K562 (cell line): ENCODE results near the gene CMTM1. TPM values are rescaled to one million over a fixed set of nuclear protein-coding genes. Genes with fewer than 3 reads are reported as not detected.

Experiments used
- ARID3A ChIP-seq: IDR thresholded peaks from 2 replicates; pipeline ENCODE4 v1.6.1; 2012; ENCODE audit warnings: low read depth, low read length, improper control_type of control experiment, borderline replicate concordance
- BACH1 ChIP-seq: fragments of 200-800 bp; sonication (Bioruptor generic); IDR thresholded peaks from 2 replicates; pipeline ENCODE4 v1.6.1; 2016; ENCODE audit warnings: missing genetic modification characterization, missing compliant biosample characterization
- BCOR ChIP-seq: fragments of 450-650 bp; IDR thresholded peaks from 2 replicates; pipeline ENCODE4 v1.6.1; 2016
- CHD1 ChIP-seq: fragments of 200-600 bp; sonication (generic); IDR thresholded peaks from one replicate; pipeline ENCODE4 v1.6.1; 2012; ENCODE audit warnings: mild to moderate bottlenecking, moderate library complexity, low read length, inconsistent platforms
- EZH2 ChIP-seq: IDR thresholded peaks from 2 replicates; pipeline ENCODE4 v1.6.1; 2012; ENCODE audit warnings: low read depth, mild to moderate bottlenecking, inconsistent platforms, low read length, borderline replicate concordance
- FOXA3 ChIP-seq, 2 experiments: fragments of 450-650 bp in 1 of 2; sonication (generic) in 1 of 2; formaldehyde crosslinking; IDR thresholded peaks in 1 of 2; conservative IDR thresholded peaks in 1 of 2; 2 replicates each; pipeline versions ENCODE4 v1.4.0 to v1.8.0; 2020 to 2022; ENCODE audit warnings: mild to moderate bottlenecking in 2 of 2, missing genetic modification reagents in 1 of 2
- HES1 ChIP-seq: fragments of 450-650 bp; IDR thresholded peaks from 2 replicates; pipeline ENCODE4 v1.6.1; 2016; ENCODE audit warnings: low read depth, mild to moderate bottlenecking, moderate library complexity
- MGA ChIP-seq: fragments of 450-650 bp; IDR thresholded peaks from 2 replicates; pipeline ENCODE4 v1.6.1; 2016; ENCODE audit warnings: mild to moderate bottlenecking, moderate library complexity
- TEAD1 ChIP-seq, 2 experiments: fragments of 450-650 bp in 1 of 2; sonication (generic) in 1 of 2; formaldehyde crosslinking; IDR thresholded peaks; 2 replicates each; pipeline versions ENCODE4 v1.4.0 to v1.8.0; 2020 to 2022; ENCODE audit warnings: mild to moderate bottlenecking in 2 of 2, missing genetic modification reagents in 1 of 2
- ZNF408 ChIP-seq: fragments of 250-450 bp; sonication (Bioruptor Pico); IDR thresholded peaks from 2 replicates; pipeline ENCODE4 v1.4.0; 2020; ENCODE audit warnings: low read depth, mild to moderate bottlenecking, moderate library complexity
- polyA plus RNA-seq, 8 experiments: library from polyadenylated mRNA; depleted of rRNA in 4 of 8; stranded (reverse) in 5 of 8; unstranded in 3 of 8; fragments of >200 nt; fragmentation: Nextera tagmentation in 2 of 8; fragmentation: Illumina TruSeq in 1 of 8; extraction: Ambion mirVana in 2 of 8; extraction: Trizol in 1 of 8; gene quantifications; 2 replicates each; pipeline versions ENCODE4 v1.2.1 to v1.2.3, GENCODE V29; 2011 to 2014; ENCODE audit warnings: inconsistent platforms in 1 of 8, missing spikeins in 1 of 8
- total RNA-seq, 7 experiments: library from RNA; depleted of rRNA in 6 of 7; stranded (reverse); fragments of >200 nt in 6 of 7; fragmentation: Illumina TruSeq in 2 of 7; extraction: Trizol in 2 of 7; gene quantifications; 2 replicates each; pipeline versions ENCODE4 v1.2.1 to v1.2.3, GENCODE V29; 2011 to 2021; ENCODE audit warnings: low replicate concordance in 1 of 7

Gene CMTM1
- total and polyA plus RNA-seq, 9 of the 15 experiments (the other 6 are each of a cell fraction or from before 2014, with no cell fraction given): 0.25 to 2.6 (median 1.1) TPM; not detected in 2

- TF ChIP-seq MGA (peak; percentile 41), EZH2 (no peak), ZNF408 (CRISPR knock-in tag) (no peak), TEAD1 (CRISPR knock-in tag; IDR thresholded peaks at IDR 0.05) (peak in 1 of 2 experiments; percentile 32; a peak in 1 of 4 replicates), HES1 (peak; percentile 80), BACH1 (tag) (peak; percentile 58; the same call in 1 of the 2 replicates), CHD1 (no peak), FOXA3 (CRISPR knock-in tag; conservative IDR thresholded peaks at IDR 0.05 in 1 of 2, IDR thresholded peaks at IDR 0.05 in 1 of 2) (peak; percentile 90 to 96), BCOR (0 out of 2 replicates have a peak, but pooled peaks have one; percentile 6), ARID3A (no peak)
Measured at GRCh38 chr16:66516808-66517585, 49.2 kb upstream of the CMTM1 start (continued).
